GM13977 (cell line): ENCODE data around the gene ADGB.
A peak's percentile ranks its signal among the peaks of the same experiment; 100 is the strongest.
"Not testable (repeated sequence)": the region's sequence is repeated elsewhere in the genome, so short reads cannot be mapped to it uniquely, and the experiment has no call there.

Experiments
- DNase-seq: peaks from one replicate; pipeline ENCODE4 v3.0.0; 2012; ENCODE audit warnings: low spot score
- CTCF ChIP-seq: IDR thresholded peaks from 2 replicates; pipeline ENCODE4 v1.5.1; 2012; ENCODE audit warnings: mild to moderate bottlenecking, control low read depth; ENCODE audit not compliant: insufficient read depth; ENCODE audit errors: extremely low read depth, missing control alignments
- in situ Hi-C: fragments of 300-500 bp; cut with MboI; formaldehyde crosslinking; loops from one replicate; pipeline ENCODE4 v1.12.0; 2022; ENCODE audit warnings: low sequenced_read_pairs, low pct_unique_long_range_greater_than_20kb, mixed read lengths, inconsistent platforms; ENCODE audit not compliant: unreplicated experiment

The ADGB gene

DNA sequence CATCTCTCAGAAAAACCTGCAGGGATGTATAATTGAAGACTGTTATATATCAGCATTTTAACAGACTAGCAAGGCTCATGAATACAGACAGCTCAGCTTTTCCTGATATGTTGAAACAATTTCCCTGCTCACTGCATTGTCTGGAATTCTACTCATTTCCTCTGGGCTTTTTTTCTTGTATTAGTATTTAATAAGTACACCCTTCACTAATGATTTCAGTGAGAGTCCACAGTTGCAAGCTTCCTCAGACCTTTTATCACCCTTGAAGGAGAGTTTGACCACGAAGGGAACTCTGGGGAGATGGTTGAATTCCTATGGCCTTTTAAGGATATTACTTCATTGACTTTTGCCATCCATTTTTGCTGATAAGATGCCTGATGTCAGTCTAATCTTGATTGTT lies 248.7 kb downstream of the ADGB start:
- TF ChIP-seq CTCF, result no peak
- DNase-seq, result no peak
- in situ Hi-C loops, result no loop called here

GRCh38 chr6:146850238-146850896 lies 251.6 kb downstream of the ADGB start:
- DNase-seq, result no peak
- in situ Hi-C loops, result loop anchor here (25.0 kb wide), 1 partner anchor 437 kb away; no protein-coding TSS in a partner anchor
- no peak for TF ChIP-seq CTCF

DNA sequence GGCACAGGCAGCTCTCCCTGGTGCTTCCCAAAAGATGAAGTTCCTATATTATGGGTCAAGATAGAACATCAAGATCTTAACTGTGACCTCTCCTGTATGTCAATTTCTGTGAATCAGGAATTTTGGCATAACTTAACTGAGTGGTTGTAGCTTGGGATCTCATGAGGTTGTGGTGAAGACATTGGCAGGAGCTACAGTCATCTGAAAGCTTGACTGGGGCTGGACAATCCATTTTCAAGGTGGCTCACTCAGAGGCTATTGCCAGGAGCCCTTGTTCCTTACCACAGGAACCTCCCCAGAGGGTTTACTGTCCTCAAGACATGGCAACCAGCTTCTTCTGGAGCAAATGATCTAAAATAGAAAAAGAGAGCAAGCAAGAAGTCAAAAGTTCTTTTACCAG lies 252.2 kb downstream of the ADGB start:
- TF ChIP-seq CTCF, result no peak
- DNase-seq, result no peak
- in situ Hi-C loops, result loop anchor here (25.0 kb wide), 1 partner anchor 436 kb away; no protein-coding TSS in a partner anchor

DNA sequence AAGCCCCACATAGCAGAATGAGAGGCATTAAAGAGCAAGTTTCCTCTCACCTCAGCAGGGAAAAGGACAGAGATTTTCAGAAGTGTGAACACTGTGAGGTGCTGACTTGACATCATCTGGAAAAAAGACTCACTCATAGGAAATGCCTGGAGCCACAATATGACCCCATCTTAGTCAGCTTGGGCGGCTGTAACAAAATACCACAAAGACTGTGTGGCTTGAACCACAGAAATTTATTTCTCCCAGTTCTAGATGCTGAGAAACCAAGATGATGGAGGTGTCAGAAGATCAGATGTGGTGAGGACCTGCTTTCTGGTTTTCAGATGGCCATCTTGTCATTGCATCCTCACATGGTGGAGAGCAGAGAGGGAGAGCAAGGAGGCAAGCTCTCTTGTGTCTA lies 253.1 kb downstream of the ADGB start:
- no peak for DNase-seq
- TF ChIP-seq CTCF, result no peak
- in situ Hi-C loops, result loop anchor here (25.0 kb wide), 1 partner anchor 435 kb away; no protein-coding TSS in a partner anchor

GRCh38 chr6:146854521-146855255 lies 255.9 kb downstream of the ADGB start:
- DNase-seq, result not testable (repeated sequence)
- in situ Hi-C loops, result loop anchor here (25.0 kb wide), 1 partner anchor 433 kb away; no protein-coding TSS in a partner anchor

DNA sequence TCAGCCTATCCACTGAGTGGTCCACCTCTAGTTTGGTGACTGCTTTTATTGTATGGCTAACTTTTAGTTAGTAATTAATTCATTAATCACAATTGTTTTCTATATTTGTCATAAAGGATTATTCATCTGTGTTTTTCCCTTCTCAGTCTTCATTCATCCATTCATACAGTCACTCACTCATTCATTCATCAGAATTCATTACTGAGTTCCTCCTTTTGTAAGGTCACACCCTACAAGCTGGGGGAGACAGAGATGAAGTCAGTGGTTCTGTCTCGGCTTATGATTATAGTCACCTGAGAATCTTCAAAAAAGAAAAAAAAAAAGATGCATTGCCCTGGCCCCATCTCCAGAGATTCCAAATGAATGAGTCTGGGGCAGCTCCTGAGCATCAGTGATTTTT lies 257.1 kb downstream of the ADGB start:
- in situ Hi-C loops, result loop anchor here (25.0 kb wide), 1 partner anchor 431 kb away; no protein-coding TSS in a partner anchor
- TF ChIP-seq CTCF, result no peak
- DNase-seq, result no peak

DNA sequence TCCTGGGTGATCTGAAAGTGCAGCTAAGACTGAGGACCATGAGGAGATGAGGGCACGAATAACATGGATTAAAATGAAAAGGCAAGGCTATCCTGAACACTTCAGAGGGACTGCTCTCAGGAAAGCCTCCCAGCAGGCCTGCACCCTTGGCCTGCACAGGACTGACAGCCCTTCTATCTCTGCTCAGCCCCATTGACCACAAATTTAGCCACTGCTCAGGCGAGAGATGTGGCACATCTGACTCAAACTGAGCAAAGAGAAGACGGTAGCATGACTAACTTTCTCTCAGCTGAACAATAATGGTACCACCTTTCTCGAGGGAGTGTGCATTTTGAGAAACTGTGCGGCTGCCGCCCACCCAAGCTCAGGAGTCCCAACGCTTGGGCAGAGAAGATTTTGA lies 257.5 kb downstream of the ADGB start:
- in situ Hi-C loops, result loop anchor here (25.0 kb wide), 1 partner anchor 431 kb away; no protein-coding TSS in a partner anchor
- TF ChIP-seq CTCF, result no peak
- peak; percentile 10 for DNase-seq
